Right lobe of liver (tissue), 4 donors: Measurements from ENCODE around the gene PLET1.

ENCODE experiments used
- CTCF ChIP-seq, 4 donors: fragments of 200-600 bp in 3 of 4; fragments of 450-650 bp in 1 of 4; IDR thresholded peaks; one replicate each; pipeline versions ENCODE4 v1.5.1 to v1.8.0; 2016 to 2022; ENCODE audit warnings: antibody characterized with exemption in 4 of 4, mild to moderate bottlenecking in 2 of 4
- POLR2A ChIP-seq: fragments of 450-650 bp; IDR thresholded peaks from one replicate; pipeline ENCODE4 v1.6.1; 2017; ENCODE audit warnings: antibody characterized with exemption, mild to moderate bottlenecking
- donor health status: DM: no; HTN: no; CAD: no.
- donor health status: DM: no; HTN: no; CAD: no.
- donor health status: DM: no; HTN: yes; CAD: no.

GRCh38 chr11:112289588-112290492, 29.2 kb upstream of the PLET1 start:
- TF ChIP-seq CTCF (IDR thresholded peaks at IDR 0.05) (peak; percentile 91 to 94 (median 94)), POLR2A (peak; percentile 74)
